ENCODE measurements around the gene CFTR.

DNA sequence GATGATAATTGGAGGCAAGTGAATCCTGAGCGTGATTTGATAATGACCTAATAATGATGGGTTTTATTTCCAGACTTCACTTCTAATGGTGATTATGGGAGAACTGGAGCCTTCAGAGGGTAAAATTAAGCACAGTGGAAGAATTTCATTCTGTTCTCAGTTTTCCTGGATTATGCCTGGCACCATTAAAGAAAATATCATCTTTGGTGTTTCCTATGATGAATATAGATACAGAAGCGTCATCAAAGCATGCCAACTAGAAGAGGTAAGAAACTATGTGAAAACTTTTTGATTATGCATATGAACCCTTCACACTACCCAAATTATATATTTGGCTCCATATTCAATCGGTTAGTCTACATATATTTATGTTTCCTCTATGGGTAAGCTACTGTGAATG, 79.6 kb downstream of the CFTR start:
- TF ChIP-seq, protein P1, sequence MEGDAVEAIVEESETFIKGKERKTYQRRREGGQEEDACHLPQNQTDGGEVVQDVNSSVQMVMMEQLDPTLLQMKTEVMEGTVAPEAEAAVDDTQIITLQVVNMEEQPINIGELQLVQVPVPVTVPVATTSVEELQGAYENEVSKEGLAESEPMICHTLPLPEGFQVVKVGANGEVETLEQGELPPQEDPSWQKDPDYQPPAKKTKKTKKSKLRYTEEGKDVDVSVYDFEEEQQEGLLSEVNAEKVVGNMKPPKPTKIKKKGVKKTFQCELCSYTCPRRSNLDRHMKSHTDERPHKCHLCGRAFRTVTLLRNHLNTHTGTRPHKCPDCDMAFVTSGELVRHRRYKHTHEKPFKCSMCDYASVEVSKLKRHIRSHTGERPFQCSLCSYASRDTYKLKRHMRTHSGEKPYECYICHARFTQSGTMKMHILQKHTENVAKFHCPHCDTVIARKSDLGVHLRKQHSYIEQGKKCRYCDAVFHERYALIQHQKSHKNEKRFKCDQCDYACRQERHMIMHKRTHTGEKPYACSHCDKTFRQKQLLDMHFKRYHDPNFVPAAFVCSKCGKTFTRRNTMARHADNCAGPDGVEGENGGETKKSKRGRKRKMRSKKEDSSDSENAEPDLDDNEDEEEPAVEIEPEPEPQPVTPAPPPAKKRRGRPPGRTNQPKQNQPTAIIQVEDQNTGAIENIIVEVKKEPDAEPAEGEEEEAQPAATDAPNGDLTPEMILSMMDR (conservative IDR thresholded peaks at IDR 0.05; ENCODE audit: low read depth, low read length) = no peak
- TF ChIP-seq EZH2 (IDR thresholded peaks at IDR 0.05; ENCODE audit: borderline replicate concordance, low read depth, low read length, poor library complexity, severe bottlenecking) = no peak

Data from A673 (cell line).